ENCODE results near the gene GPC1. TPM values are rescaled to one million over a fixed set of nuclear protein-coding genes. Genes with fewer than 3 reads are reported as not detected.

Gene GPC1
- total and polyA plus RNA-seq, 4 donors, result 28.0 to 66.8 (median 47.5) TPM

- 92 to 93% methylated on average over 12 of the region's 12 CpGs for WGBS, 2 donors
- no peak for ATAC-seq (ENCODE audit: low FRiP score)
Measured at GRCh38 chr2:240401308-240401707, 34.2 kb upstream of the GPC1 start.

GRCh38 chr2:240401781-240402551, 33.5 kb upstream of the GPC1 start:
- DNase-seq (peak; percentile 39 to 59), ATAC-seq (ENCODE audit: low FRiP score) (no peak)
- no peak overlapping the region for H3K4me3 ChIP-seq (ENCODE audit: low read length in 2 of 2)
- no peaks in the 10 kb centered on the region for H3K4me1 ChIP-seq (ENCODE audit: control insufficient read depth in 1 of 2, insufficient read depth in 2 of 2, low read length in 2 of 2)
- no peaks in the 10 kb centered on the region for H3K9me3 ChIP-seq (ENCODE audit: control insufficient read depth, low read length)
- H3K27ac ChIP-seq (ENCODE audit: low read depth in 1 of 2, low read length in 2 of 2), result no peak overlapping the region
- H3K36me3 ChIP-seq (ENCODE audit: control insufficient read depth in 1 of 2, insufficient read depth in 2 of 2, low read length in 1 of 2), result no peaks in the 10 kb centered on the region
- no peaks in the 10 kb centered on the region for H3K27me3 ChIP-seq (ENCODE audit: control insufficient read depth in 1 of 2, insufficient read depth in 2 of 2, low read length in 1 of 2)
- intact Hi-C loops (cut with DNase I), result no loop called here
- 87 to 94% methylated on average over 20 to 22 of the region's 22 CpGs for WGBS, 2 donors

More at GRCh38 chr2:240401308-240401707, 34.2 kb upstream of the GPC1 start:
- Histone ChIP-seq H3K4me3 (ENCODE audit: low read length in 2 of 2) (no peak overlapping the region), H3K4me1 (ENCODE audit: control insufficient read depth in 1 of 2, insufficient read depth in 2 of 2, low read length in 2 of 2) (no peaks in the 10 kb centered on the region), H3K9me3 (ENCODE audit: control insufficient read depth, low read length) (no peaks in the 10 kb centered on the region), H3K27me3 (ENCODE audit: control insufficient read depth in 1 of 2, insufficient read depth in 2 of 2, low read length in 1 of 2) (no peaks in the 10 kb centered on the region), H3K27ac (ENCODE audit: low read depth in 1 of 2, low read length in 2 of 2) (no peak overlapping the region), H3K36me3 (ENCODE audit: control insufficient read depth in 1 of 2, insufficient read depth in 2 of 2, low read length in 1 of 2) (no peaks in the 10 kb centered on the region)
- intact Hi-C loops (cut with DNase I), result no loop called here
- no peak for DNase-seq

- no peaks in the 10 kb centered on the region for H3K9me3 ChIP-seq (ENCODE audit: control insufficient read depth, low read length)
- H3K36me3 ChIP-seq (ENCODE audit: control insufficient read depth in 1 of 2, insufficient read depth in 2 of 2, low read length in 1 of 2), result no peaks in the 10 kb centered on the region
- ATAC-seq (ENCODE audit: low FRiP score) (no peak), DNase-seq (peak; percentile 40 to 59)
- no peak overlapping the region for H3K27ac ChIP-seq (ENCODE audit: low read depth in 1 of 2, low read length in 2 of 2)
- intact Hi-C loops (cut with DNase I), result no loop called here
- H3K4me3 ChIP-seq (ENCODE audit: low read length in 2 of 2), result no peak overlapping the region
- 90 to 92% methylated on average over 18 of the region's 18 CpGs for WGBS, 2 donors
- H3K27me3 ChIP-seq (ENCODE audit: control insufficient read depth in 1 of 2, insufficient read depth in 2 of 2, low read length in 1 of 2), result no peaks in the 10 kb centered on the region
- H3K4me1 ChIP-seq (ENCODE audit: control insufficient read depth in 1 of 2, insufficient read depth in 2 of 2, low read length in 2 of 2), result no peaks in the 10 kb centered on the region
Measured at GRCh38 chr2:240402566-240403272, 32.7 kb upstream of the GPC1 start.

- intact Hi-C loops (cut with DNase I), result no loop called here
- Histone ChIP-seq H3K4me3 (ENCODE audit: low read length in 2 of 2) (no peak overlapping the region), H3K36me3 (ENCODE audit: control insufficient read depth in 1 of 2, insufficient read depth in 2 of 2, low read length in 1 of 2) (no peaks in the 10 kb centered on the region), H3K9me3 (ENCODE audit: control insufficient read depth, low read length) (no peaks in the 10 kb centered on the region), H3K27ac (ENCODE audit: low read depth in 1 of 2, low read length in 2 of 2) (no peak overlapping the region), H3K4me1 (ENCODE audit: control insufficient read depth in 1 of 2, insufficient read depth in 2 of 2, low read length in 2 of 2) (no peaks in the 10 kb centered on the region), H3K27me3 (ENCODE audit: control insufficient read depth in 1 of 2, insufficient read depth in 2 of 2, low read length in 1 of 2) (no peaks in the 10 kb centered on the region)
- ATAC-seq (ENCODE audit: low FRiP score), result no peak
- WGBS, 2 donors, result 82 to 86% methylated on average over 18 of the region's 18 CpGs
- DNase-seq, result no peak
Measured at GRCh38 chr2:240403396-240404104, 31.9 kb upstream of the GPC1 start.

GRCh38 chr2:240404174-240404852, 31.1 kb upstream of the GPC1 start:
- Histone ChIP-seq H3K4me3 (ENCODE audit: low read length in 2 of 2) (no peak overlapping the region), H3K4me1 (ENCODE audit: control insufficient read depth in 1 of 2, insufficient read depth in 2 of 2, low read length in 2 of 2) (no peaks in the 10 kb centered on the region), H3K9me3 (ENCODE audit: control insufficient read depth, low read length) (no peaks in the 10 kb centered on the region), H3K27ac (ENCODE audit: low read depth in 1 of 2, low read length in 2 of 2) (no peak overlapping the region), H3K36me3 (ENCODE audit: control insufficient read depth in 1 of 2, insufficient read depth in 2 of 2, low read length in 1 of 2) (no peaks in the 10 kb centered on the region), H3K27me3 (ENCODE audit: control insufficient read depth in 1 of 2, insufficient read depth in 2 of 2, low read length in 1 of 2) (no peaks in the 10 kb centered on the region)
- ATAC-seq (ENCODE audit: low FRiP score), result no peak
- intact Hi-C loops (cut with DNase I), result no loop called here
- WGBS, 2 donors, result 96% methylated on average over 18 of the region's 18 CpGs
- DNase-seq, result no peak

- 95% methylated on average over 15 of the region's 15 CpGs for WGBS, 2 donors
- Histone ChIP-seq H3K4me3 (ENCODE audit: low read length in 2 of 2) (no peak overlapping the region), H3K27me3 (ENCODE audit: control insufficient read depth in 1 of 2, insufficient read depth in 2 of 2, low read length in 1 of 2) (no peaks in the 10 kb centered on the region), H3K27ac (ENCODE audit: low read depth in 1 of 2, low read length in 2 of 2) (no peak overlapping the region), H3K36me3 (ENCODE audit: control insufficient read depth in 1 of 2, insufficient read depth in 2 of 2, low read length in 1 of 2) (no peaks in the 10 kb centered on the region), H3K9me3 (ENCODE audit: control insufficient read depth, low read length) (no peaks in the 10 kb centered on the region), H3K4me1 (ENCODE audit: control insufficient read depth in 1 of 2, insufficient read depth in 2 of 2, low read length in 2 of 2) (no peaks in the 10 kb centered on the region)
- intact Hi-C loops (cut with DNase I), result no loop called here
- ATAC-seq (ENCODE audit: low FRiP score), result no peak
- no peak for DNase-seq
Measured at GRCh38 chr2:240405133-240405532, 30.3 kb upstream of the GPC1 start.

- DNase-seq (peak in 1 of 2 donors; percentile 24), ATAC-seq (ENCODE audit: low FRiP score) (no peak)
- no peak overlapping the region for H3K4me3 ChIP-seq (ENCODE audit: low read length in 2 of 2)
- H3K4me1 ChIP-seq (ENCODE audit: control insufficient read depth in 1 of 2, insufficient read depth in 2 of 2, low read length in 2 of 2), result no peaks in the 10 kb centered on the region
- 95 to 96% methylated on average over 9 of the region's 9 CpGs for WGBS, 2 donors
- H3K27me3 ChIP-seq (ENCODE audit: control insufficient read depth in 1 of 2, insufficient read depth in 2 of 2, low read length in 1 of 2), result no peaks in the 10 kb centered on the region
- no peak overlapping the region for H3K27ac ChIP-seq (ENCODE audit: low read depth in 1 of 2, low read length in 2 of 2)
- intact Hi-C loops (cut with DNase I), result no loop called here
- no peaks in the 10 kb centered on the region for H3K9me3 ChIP-seq (ENCODE audit: control insufficient read depth, low read length)
- H3K36me3 ChIP-seq (ENCODE audit: control insufficient read depth in 1 of 2, insufficient read depth in 2 of 2, low read length in 1 of 2), result no peaks in the 10 kb centered on the region
Measured at GRCh38 chr2:240405684-240406313, 29.7 kb upstream of the GPC1 start.

GRCh38 chr2:240407090-240407489, 28.4 kb upstream of the GPC1 start:
- Histone ChIP-seq H3K27me3 (ENCODE audit: control insufficient read depth in 1 of 2, insufficient read depth in 2 of 2, low read length in 1 of 2) (no peaks in the 10 kb centered on the region), H3K36me3 (ENCODE audit: control insufficient read depth in 1 of 2, insufficient read depth in 2 of 2, low read length in 1 of 2) (no peaks in the 10 kb centered on the region), H3K9me3 (ENCODE audit: control insufficient read depth, low read length) (no peaks in the 10 kb centered on the region), H3K4me3 (ENCODE audit: low read length in 2 of 2) (no peak overlapping the region), H3K27ac (ENCODE audit: low read depth in 1 of 2, low read length in 2 of 2) (no peak overlapping the region), H3K4me1 (ENCODE audit: control insufficient read depth in 1 of 2, insufficient read depth in 2 of 2, low read length in 2 of 2) (no peaks in the 10 kb centered on the region)
- ATAC-seq (ENCODE audit: low FRiP score), result no peak
- intact Hi-C loops (cut with DNase I), result no loop called here
- peak in 1 of 2 donors; percentile 42 for DNase-seq
- WGBS, 2 donors, result 96% methylated on average over 9 of the region's 9 CpGs
